Measurements from ENCODE around the gene SETD3. TPM values are rescaled to one million over a fixed set of nuclear protein-coding genes. Genes with fewer than 3 reads are reported as not detected.

The SETD3 gene
- 52.9 and 53.7 TPM in 2 replicates for total RNA-seq

DNA sequence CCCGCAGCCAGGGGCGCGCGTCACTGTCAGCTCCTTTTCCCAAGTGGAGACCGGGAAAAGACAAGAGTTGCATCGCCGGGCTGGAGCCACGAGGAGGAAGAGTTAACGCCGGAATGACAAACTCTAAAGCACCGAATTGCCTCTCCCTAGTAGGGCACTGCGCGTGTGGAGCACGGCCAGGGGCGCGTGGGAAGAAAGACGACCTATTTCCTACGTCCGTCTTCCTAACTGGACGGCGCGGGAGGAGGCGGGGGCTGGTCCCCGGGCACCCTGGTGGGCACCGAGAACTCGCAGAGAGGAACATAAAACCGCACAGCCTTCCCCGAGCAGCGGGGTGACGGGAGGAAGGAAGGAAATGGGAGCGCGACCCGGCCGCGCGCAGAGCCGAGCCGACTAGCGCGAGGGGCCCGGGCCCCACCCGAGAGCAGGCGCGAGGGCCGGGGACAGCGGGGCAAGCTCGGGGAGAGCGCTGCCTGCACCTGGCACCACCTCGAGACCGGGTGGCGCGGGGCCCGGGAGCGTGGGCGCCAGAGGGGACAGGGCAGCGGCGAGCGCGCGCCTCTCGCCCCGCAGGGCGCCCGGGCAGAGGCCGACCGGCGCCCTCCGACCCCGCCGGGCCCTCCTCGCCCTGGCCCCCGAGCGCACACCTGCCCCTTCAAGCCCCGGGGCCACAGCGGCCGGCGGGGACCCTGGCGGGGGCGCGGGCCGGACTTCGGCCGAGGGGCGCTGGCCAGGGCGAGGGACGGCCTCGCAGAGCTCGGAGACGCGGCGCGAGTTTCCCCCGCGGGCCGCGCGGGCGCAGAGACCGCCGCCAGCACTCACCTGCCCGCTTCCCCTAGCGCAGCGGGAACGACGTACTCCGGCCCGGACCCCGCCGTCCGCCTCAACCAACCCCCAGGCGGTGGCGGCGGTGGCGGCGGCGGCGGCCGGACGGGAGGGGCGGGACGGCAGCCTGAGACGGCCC lies at the start of gene SETD3:
TSS of gene SETD3 (minus strand) at position 954 of the 964 bp plus-strand sequence. CDS start 15,054 bp downstream, outside the sequence.
- peak within 1 kb of the TSS; percentile 92 for H3K27ac Mint-ChIP-seq
- H3K9me3 Mint-ChIP-seq = no peaks in the 10 kb centered on the region
- DNase-seq (ENCODE audit: low spot score) = peak; percentile 19
- no peaks in the 10 kb centered on the region for H3K27me3 Mint-ChIP-seq (ENCODE audit: low read depth)
- H3K4me3 Mint-ChIP-seq (ENCODE audit: low read depth) = peak within 1 kb of the TSS; percentile 99
- intact Hi-C loops (cut with micrococcal nuclease) = loop anchor here (5.0 to 10.0 kb wide), 2 partner anchors 202 to 585 kb away; partner anchors contain the start of genes CYP46A1 and EVL
- peaks cover 3% of the 10 kb centered on the region for H3K36me3 Mint-ChIP-seq (ENCODE audit: low read depth)
- peaks cover 40% of the 10 kb centered on the region for H3K4me1 Mint-ChIP-seq (ENCODE audit: low read depth)

DNA sequence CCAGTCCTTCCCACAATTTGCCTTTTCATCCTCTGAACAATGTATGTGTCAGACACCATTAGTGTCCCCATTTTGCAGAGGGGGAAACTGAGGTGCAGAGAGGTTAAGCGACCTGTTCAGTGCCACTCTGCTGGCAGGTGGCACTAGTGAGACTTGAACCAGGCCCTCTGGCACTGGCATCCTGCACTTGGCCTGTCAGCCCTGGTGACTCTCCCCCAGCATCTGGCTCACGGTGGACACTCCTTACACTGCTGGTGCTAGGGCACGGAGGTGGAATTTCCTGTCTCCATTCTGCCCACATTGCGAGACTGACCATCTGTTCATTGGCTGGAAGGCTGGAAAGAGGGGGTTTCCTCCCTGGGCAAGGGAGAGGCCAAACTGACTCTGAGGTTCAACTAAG lies 49.2 kb upstream of the SETD3 start:
- Mint-ChIP-seq H3K4me3 (ENCODE audit: low read depth) (no peak overlapping the region), H3K4me1 (ENCODE audit: low read depth) (peaks cover 1% of the 10 kb centered on the region), H3K27me3 (ENCODE audit: low read depth) (no peaks in the 10 kb centered on the region), H3K27ac (no peak overlapping the region), H3K9me3 (no peaks in the 10 kb centered on the region), H3K36me3 (ENCODE audit: low read depth) (no peaks in the 10 kb centered on the region)
- intact Hi-C loops (cut with micrococcal nuclease) = no loop called here
- no peak for DNase-seq (ENCODE audit: low spot score)

DNA sequence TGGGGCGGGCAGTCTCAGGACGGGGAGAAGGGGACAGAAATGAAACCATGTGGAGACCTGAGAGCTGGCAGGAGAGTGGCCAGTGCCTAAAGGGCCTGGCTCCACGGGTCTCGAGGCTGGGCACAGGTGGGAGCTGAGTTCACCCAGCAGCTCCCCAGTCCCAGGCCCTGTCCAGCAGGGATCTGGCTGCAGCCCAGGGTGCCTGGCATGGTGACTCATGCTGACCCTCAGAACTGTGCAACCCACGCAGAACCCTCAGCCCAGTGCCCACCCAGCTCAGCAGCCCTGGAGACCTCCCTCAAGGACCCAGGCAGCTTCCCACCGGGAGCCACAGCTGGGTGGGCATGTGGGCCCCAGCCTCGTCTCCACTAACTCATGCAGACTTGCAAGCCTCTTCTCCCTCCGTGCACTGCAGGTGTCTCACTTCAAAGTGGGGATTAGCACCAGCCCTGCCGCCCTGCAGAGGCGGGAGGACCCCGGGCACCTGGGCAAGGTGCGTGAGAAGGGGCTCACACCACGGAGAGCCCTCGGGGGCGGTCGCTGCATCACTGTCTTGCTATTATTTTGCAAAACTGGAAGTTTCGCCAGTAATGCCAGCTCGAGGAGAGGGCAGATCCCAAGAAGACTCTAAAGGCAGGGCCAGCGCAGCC lies 46.9 kb upstream of the SETD3 start:
- intact Hi-C loops (cut with micrococcal nuclease) = no loop called here
- no peak for DNase-seq (ENCODE audit: low spot score)
- Mint-ChIP-seq H3K4me3 (ENCODE audit: low read depth) (no peak overlapping the region), H3K27ac (no peak overlapping the region), H3K9me3 (no peaks in the 10 kb centered on the region), H3K36me3 (ENCODE audit: low read depth) (no peaks in the 10 kb centered on the region), H3K4me1 (ENCODE audit: low read depth) (peaks cover 1% of the 10 kb centered on the region), H3K27me3 (ENCODE audit: low read depth) (no peaks in the 10 kb centered on the region)

DNA sequence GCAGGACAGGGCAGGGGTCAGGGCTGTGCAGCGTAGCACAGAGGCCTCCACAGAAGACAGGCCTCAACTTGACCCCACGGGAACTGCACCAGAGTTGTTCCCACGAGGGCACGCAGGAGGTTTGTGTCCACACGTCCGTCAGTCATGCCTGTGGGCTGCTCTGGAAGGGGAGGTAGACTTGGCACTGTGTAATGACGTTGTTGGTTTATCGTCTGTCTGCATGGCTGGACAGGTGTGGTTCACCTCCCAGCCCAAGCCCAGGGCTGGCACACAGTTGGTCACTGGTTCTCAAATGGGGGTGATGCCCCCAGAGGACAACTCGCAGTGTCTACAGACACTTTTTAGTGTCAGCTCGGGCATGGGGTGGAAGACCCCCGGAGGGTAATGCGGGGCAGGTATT lies 46.4 kb upstream of the SETD3 start:
- intact Hi-C loops (cut with micrococcal nuclease) = no loop called here
- H3K27ac Mint-ChIP-seq = no peak overlapping the region

DNA sequence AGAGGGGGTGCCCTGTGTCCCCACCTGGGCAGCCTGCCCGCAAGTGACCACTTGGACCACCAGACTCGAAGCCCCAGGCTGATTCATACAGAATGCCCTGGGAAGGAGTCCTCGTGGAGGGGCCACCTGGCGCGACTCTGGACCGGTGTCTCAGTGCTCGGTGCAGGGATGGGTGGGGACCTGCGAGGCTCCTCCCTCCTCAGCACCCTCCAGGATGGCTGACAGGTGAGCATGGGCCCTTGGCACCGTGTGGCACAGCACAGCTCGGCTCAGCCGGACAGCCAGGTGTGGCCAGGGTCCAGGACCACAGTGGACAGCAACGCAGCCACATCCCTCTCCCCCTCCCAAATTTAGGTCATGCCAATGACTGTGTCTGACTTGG lies 45.0 kb upstream of the SETD3 start:
- Mint-ChIP-seq H3K36me3 (ENCODE audit: low read depth) (no peaks in the 10 kb centered on the region), H3K9me3 (no peaks in the 10 kb centered on the region), H3K4me1 (ENCODE audit: low read depth) (peaks cover 1% of the 10 kb centered on the region), H3K27me3 (ENCODE audit: low read depth) (no peaks in the 10 kb centered on the region), H3K27ac (no peak overlapping the region), H3K4me3 (ENCODE audit: low read depth) (no peak overlapping the region)
- intact Hi-C loops (cut with micrococcal nuclease) = no loop called here
- DNase-seq (ENCODE audit: low spot score) = no peak

More for the DNA sequence above, 46.4 kb upstream of the SETD3 start:
- H3K27me3 Mint-ChIP-seq (ENCODE audit: low read depth) = no peaks in the 10 kb centered on the region
- no peak for DNase-seq (ENCODE audit: low spot score)
- H3K9me3 Mint-ChIP-seq = no peaks in the 10 kb centered on the region
- peaks cover 1% of the 10 kb centered on the region for H3K4me1 Mint-ChIP-seq (ENCODE audit: low read depth)
- no peak overlapping the region for H3K4me3 Mint-ChIP-seq (ENCODE audit: low read depth)
- H3K36me3 Mint-ChIP-seq (ENCODE audit: low read depth) = no peaks in the 10 kb centered on the region

DNA sequence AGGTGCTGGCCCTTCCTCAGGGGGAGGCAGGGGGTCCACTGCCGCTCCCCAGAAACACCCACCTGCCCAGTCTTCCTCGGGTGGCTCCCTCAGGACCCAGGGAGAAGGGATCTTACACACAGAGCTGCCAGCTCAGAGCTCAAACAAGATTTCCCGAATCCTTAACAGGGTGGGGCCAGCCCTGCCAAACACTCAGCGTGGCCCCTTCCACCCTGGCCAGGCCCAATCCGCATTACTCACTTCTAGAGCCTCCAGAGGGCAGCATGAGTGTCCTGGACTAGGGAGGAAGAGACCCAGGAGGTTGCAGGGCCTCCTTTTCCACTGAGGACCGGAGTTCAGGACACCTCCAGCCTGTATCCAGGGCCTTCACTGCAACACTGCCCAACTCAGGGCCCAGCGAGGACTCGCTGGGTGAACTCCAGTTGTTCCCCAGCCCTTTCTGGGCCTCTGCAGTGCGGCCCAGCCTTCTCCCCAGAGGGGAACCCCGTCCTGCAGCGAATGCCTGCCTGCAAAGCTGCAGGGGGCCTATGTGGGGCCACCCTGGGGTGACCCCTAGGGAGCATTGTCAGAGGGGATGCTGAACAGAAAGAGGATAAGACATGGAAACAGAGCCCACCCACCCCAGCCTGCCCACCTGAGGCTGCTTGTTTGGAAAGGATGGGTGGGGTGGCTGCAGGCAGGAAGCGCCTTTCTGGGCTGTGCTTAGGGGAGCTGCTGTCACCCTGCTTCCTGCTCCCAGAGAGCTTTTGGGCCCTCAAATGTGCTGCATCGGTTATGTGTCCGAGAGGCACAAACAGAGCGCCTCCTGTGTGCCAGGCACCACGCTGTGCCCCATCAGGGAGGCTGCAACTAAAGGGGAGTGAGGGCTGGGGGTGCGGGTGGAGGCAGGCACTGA lies 44.4 kb upstream of the SETD3 start:
- intact Hi-C loops (cut with micrococcal nuclease) = no loop called here
- peaks cover 1% of the 10 kb centered on the region for H3K4me1 Mint-ChIP-seq (ENCODE audit: low read depth)

DNA sequence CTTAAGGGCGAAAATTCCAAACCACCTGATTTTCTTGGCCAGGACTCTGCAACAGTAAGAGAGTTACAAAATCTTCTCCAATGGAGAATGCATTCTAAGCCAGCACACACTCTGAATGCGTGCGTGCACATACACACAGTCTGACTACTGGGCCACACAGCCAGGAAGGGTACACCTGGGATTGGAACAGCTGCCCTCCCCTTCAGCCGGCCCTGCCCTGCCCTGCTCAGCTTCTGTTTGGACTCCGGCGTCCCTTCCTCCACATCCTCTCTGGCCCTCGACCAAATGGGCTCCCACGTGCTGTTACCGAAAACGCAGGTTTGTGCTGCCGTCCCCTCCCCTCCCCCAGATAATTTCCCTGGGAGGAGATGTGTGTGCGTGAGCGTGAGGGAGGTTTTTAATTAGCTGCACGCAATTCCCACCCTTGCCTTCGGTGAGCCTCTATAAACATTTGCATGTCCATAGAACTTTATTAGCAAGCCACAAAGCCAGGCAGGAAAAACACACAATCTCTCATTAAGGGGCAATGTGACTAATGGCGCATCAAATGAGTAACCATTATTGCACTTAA lies 43.5 kb upstream of the SETD3 start:
- Mint-ChIP-seq H3K9me3 (no peaks in the 10 kb centered on the region), H3K4me3 (ENCODE audit: low read depth) (no peak overlapping the region), H3K4me1 (ENCODE audit: low read depth) (peaks cover 1% of the 10 kb centered on the region), H3K27me3 (ENCODE audit: low read depth) (no peaks in the 10 kb centered on the region), H3K36me3 (ENCODE audit: low read depth) (no peaks in the 10 kb centered on the region), H3K27ac (no peak overlapping the region)
- intact Hi-C loops (cut with micrococcal nuclease) = no loop called here
- no peak for DNase-seq (ENCODE audit: low spot score)

More for the DNA sequence above, 44.4 kb upstream of the SETD3 start:
- H3K4me3 Mint-ChIP-seq (ENCODE audit: low read depth) = no peak overlapping the region
- no peaks in the 10 kb centered on the region for H3K9me3 Mint-ChIP-seq
- DNase-seq (ENCODE audit: low spot score) = no peak
- peak overlapping the region; percentile 46 for H3K27ac Mint-ChIP-seq
- no peaks in the 10 kb centered on the region for H3K36me3 Mint-ChIP-seq (ENCODE audit: low read depth)
- no peaks in the 10 kb centered on the region for H3K27me3 Mint-ChIP-seq (ENCODE audit: low read depth)

DNA sequence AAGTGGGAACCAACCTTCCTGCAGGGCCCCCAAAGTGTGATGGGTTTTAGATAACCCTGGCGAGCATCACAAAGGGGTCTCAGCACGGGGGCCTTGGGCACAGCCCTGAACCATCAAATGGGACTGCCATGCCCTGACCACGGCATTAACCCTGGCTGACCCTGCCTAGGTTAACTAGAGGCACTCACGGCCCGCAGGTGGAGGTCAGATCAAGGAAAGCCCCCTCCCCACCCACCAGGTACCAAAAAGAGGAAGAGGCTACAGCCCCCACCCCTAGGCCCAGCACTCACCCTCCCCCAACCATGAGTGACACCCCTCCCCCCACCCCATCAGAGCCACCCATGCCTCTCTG lies 43.0 kb upstream of the SETD3 start:
- H3K36me3 Mint-ChIP-seq (ENCODE audit: low read depth) = no peaks in the 10 kb centered on the region
- H3K4me3 Mint-ChIP-seq (ENCODE audit: low read depth) = no peak overlapping the region
- no peaks in the 10 kb centered on the region for H3K9me3 Mint-ChIP-seq
- no peaks in the 10 kb centered on the region for H3K27me3 Mint-ChIP-seq (ENCODE audit: low read depth)
- DNase-seq (ENCODE audit: low spot score) = no peak
- no peak overlapping the region for H3K27ac Mint-ChIP-seq
- peaks cover 1% of the 10 kb centered on the region for H3K4me1 Mint-ChIP-seq (ENCODE audit: low read depth)
- intact Hi-C loops (cut with micrococcal nuclease) = no loop called here

DNA sequence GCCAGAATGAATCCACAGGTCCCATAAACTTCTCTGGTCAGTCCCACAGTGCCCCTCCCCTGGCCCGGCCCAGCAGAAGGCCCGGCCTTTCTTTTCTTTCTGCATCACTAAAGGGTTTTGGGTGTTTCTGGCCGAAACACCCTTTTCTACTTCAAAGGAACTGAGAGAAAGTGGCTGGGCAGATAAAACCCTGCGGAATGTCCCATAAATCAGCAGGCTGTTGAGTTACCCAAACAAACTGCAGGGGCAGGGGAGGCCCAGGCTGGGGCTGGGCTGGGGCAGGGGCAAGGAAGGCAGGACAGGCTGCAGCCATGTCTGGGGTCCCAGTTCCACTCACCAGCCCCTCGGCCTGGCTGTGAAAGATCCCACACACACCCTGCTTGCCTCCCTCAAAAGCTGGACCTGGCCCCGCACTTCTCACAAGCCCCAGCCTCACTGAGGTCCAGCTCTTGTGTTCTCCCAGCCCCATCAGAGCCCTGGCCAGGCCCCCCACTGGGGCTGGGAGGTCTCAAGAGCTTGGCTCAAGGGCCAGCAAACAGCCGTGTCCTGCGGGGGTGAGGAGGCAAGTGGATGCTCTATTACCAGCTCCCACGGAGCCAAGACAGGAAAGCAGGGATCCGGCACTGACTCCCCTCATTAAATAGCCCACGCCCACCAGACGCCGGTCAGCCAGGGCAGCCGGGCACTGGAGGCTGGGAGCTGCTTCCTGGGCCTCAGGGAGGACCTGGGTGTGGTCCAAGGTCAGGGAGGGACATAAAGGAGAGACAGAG lies 42.5 kb upstream of the SETD3 start:
- H3K27ac Mint-ChIP-seq = no peak overlapping the region
- intact Hi-C loops (cut with micrococcal nuclease) = no loop called here
- H3K36me3 Mint-ChIP-seq (ENCODE audit: low read depth) = no peaks in the 10 kb centered on the region
- no peak overlapping the region for H3K4me3 Mint-ChIP-seq (ENCODE audit: low read depth)
- H3K27me3 Mint-ChIP-seq (ENCODE audit: low read depth) = no peaks in the 10 kb centered on the region
- no peak for DNase-seq (ENCODE audit: low spot score)
- H3K4me1 Mint-ChIP-seq (ENCODE audit: low read depth) = peaks cover 1% of the 10 kb centered on the region
- H3K9me3 Mint-ChIP-seq = no peaks in the 10 kb centered on the region

DNA sequence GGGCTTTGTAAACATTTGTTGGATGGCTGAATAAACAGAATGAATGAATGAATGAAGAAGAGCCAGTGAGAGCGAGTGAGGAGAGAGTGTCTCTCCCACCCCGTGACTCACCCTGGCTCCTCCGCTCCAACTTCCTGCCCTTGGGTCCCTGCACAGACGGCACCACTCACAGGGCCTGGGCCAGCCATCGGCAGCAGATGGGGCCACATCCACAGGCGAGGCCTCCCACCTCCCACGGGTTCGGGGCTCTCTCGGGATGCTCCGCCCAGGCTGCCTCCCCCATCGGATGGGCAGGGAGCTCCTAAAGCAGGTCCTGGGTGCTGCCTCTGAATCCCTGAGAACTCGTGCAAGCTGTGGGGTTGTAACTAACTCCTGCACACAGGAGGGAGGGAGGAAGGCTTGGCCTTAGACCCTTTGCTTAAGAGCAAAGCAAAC lies 41.8 kb upstream of the SETD3 start:
- no peak for DNase-seq (ENCODE audit: low spot score)
- Mint-ChIP-seq H3K27ac (no peak overlapping the region), H3K27me3 (ENCODE audit: low read depth) (no peaks in the 10 kb centered on the region), H3K4me1 (ENCODE audit: low read depth) (peaks cover 1% of the 10 kb centered on the region), H3K4me3 (ENCODE audit: low read depth) (no peak overlapping the region), H3K36me3 (ENCODE audit: low read depth) (no peaks in the 10 kb centered on the region), H3K9me3 (no peaks in the 10 kb centered on the region)
- intact Hi-C loops (cut with micrococcal nuclease) = no loop called here

DNA sequence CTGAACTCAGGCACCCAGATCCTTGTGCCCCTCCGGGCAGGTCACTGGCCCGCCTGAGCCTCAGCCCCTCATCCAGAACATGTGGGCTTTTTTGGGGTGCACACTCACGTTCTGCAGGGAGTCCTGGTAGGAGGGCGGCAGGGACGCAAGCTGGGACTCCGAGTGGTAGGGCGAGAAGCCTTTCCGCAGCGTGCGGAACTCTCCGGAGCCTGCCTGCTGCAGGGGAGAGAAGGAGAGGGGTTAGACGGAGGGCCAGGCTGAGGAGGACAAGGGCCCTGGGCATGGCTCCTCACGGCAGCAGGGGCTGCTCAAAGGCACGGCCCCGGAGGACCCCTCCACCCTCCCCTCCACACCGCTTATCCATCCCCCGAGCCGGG lies 41.4 kb upstream of the SETD3 start:
- Mint-ChIP-seq H3K36me3 (ENCODE audit: low read depth) (no peaks in the 10 kb centered on the region), H3K4me1 (ENCODE audit: low read depth) (peaks cover 1% of the 10 kb centered on the region), H3K9me3 (no peaks in the 10 kb centered on the region), H3K4me3 (ENCODE audit: low read depth) (no peak overlapping the region), H3K27me3 (ENCODE audit: low read depth) (no peaks in the 10 kb centered on the region), H3K27ac (no peak overlapping the region)
- intact Hi-C loops (cut with micrococcal nuclease) = no loop called here
- DNase-seq (ENCODE audit: low spot score) = no peak

All from activated T-helper 2 cell treated with anti-CD3 and anti-CD28 coated beads, Interferon-gamma antibody, Interleukin-2, Interleukin-4, amounts not matched to agents 10 μg/mL and 5 μg/mL and 100 μg/mL, durations not matched to agents 14 hours and 24 hours and 36 hours (primary cell).